Hindlimb muscle (tissue), 1 donor: ENCODE data around the gene DTX3L. TPM values are rescaled to one million over a fixed set of nuclear protein-coding genes. Genes with fewer than 3 reads are reported as not detected.
"Not testable (repeated sequence)": the region's sequence is repeated elsewhere in the genome, so short reads cannot be mapped to it uniquely, and the experiment has no call there.

Source experiments
- DNase-seq: peaks from one replicate; pipeline ENCODE4 v3.0.0-alpha.2; 2013
- polyA plus RNA-seq: library from polyadenylated mRNA; unstranded; fragments of 120-200 nt; gene quantifications from one replicate; pipeline ENCODE4 v1.2.1, GENCODE V29; 2013; ENCODE audit not compliant: insufficient read length

Gene DTX3L
- polyA plus RNA-seq, 1 donor = 8.6 TPM

DNA sequence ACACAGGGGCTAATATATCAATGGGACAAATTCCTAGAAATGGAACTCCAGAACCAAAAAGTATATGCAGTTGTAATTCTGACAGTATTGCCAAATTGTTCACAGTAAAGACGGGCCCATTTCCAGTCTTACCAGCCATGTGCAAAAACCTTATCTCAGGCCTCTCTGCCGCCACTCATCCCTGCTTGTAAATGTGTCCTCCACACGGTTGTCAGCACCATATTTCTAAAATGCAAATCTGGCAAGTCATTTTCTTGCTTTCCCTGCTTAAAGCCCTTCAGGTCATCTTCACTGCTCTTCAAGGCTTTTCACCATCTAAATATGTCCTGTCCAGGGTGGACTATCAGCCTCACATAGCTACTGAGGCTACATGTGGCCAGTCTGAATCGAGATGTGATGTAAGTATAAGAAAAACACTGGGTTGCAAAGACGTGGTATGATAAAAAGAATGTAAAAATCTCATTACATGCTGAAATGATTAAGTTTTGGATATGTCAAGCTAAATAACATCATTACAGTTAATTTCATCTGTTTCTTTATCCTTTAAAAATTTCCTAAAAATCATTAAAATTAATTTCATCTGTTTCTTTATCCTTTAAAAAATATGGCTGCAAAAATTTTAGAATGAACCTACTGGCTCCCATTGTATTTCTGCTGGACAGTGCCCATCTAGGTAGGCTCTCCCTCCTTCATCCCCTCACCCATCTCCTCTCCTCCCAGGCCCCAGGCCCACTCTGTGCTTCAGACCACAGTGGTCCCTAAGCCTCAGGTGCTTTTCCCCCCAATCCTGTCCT is 1.0 kb upstream of the DTX3L start:
- no peak for DNase-seq

DNA sequence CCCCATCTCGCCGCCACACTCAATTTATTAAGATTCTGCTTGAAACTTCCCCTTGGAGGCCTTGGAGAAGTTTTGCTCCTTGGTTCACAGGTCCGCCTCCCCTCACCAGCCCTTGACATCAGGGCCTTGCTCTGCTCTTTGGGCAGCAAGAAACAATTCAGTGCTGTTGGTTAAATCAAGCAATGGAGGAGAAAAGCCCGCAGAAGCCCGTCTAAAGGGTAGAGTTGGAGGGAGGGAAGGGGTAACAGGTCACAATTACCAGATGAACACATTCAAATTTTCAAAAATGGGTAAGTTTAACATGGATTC is 467 bp upstream of the DTX3L start:
- peak; percentile 25 for DNase-seq

GRCh38 chr3:122568131-122568530 is 4.0 kb downstream of the DTX3L start:
- not testable (repeated sequence) for DNase-seq

DNA sequence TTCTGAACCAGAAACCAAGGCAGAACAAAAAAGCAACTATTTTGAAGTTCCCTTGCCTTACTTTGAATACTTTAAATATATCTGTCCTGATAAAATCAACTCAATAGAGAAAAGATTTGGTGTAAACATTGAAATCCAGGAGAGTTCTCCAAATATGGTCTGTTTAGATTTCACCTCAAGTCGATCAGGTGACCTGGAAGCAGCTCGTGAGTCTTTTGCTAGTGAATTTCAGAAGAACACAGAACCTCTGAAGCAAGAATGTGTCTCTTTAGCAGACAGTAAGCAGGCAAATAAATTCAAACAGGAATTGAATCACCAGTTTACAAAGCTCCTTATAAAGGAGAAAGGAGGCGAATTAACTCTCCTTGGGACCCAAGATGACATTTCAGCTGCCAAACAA is 4.6 kb downstream of the DTX3L start:
- DNase-seq = no peak

DNA sequence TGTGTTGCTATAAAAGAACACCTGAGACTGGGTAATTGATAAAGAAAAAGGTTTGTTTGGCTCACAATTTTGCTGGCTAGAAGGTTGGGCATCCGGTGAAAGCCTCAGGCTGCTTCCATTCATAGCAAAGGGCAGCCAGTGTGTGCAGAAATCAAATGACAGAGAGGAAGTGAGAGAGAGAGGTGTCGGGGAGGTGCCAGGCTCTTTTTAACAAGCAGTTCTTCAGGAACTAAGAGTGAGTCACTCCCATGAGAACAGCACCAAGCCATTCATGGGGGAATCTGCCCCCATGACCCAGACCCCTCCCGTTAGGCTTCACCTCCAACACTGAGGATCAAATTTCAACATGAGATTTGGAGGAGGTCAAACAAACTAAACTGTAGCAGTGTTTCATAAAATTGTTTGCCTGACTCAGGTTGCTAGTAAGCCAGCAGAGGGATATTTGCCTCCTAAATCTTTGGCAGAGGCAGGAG is 8.8 kb downstream of the DTX3L start:
- DNase-seq = no peak

DNA sequence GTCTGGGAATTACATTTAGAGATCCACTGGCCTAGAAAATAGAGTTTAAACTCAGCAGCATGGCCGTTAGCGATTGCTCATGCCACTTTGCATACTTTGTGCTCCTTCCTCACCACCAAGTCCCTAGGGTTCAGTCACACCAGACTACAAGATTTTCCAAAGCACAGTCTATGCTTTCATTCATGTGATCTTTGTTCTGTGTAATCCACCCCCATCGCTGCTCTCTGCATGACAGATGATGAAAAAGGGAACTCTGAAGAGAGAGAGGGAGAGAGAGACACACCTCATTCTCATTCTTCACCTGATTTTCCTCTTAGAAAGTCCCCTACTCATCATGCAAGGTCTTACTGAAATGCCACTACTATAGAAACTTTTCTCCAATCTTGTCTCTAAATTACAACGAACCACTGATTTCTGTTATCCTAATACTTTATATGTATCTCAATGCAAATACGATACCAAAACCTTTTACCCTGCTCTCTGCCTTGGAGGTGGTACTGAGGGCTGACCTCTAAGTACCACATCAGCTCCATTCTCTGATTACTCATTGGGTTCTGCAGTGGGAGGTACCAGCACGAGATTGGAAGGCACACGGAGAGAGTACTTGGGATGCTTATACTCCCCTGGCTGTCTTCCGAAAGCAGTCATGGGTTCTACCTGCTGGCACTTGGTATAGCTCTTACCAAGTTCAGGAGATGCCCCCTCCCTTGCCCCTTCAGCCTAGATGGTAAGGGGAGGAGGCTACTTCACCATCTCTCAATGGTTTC is 12.2 kb downstream of the DTX3L start:
- DNase-seq = no peak

- DNase-seq = no peak
Measured at GRCh38 chr3:122577409-122578031, 13.4 kb downstream of the DTX3L start, which contains the start of gene PARP15. Gene PARP15, plus strand, starts transcription at chr3:122577650. Its CDS starts 18 bp downstream, at chr3:122577668.

- DNase-seq = no peak
Measured at GRCh38 chr3:122578069-122578740, 14.1 kb downstream of the DTX3L start.

- DNase-seq = no peak
Measured at GRCh38 chr3:122580470-122580869, 16.3 kb downstream of the DTX3L start.

DNA sequence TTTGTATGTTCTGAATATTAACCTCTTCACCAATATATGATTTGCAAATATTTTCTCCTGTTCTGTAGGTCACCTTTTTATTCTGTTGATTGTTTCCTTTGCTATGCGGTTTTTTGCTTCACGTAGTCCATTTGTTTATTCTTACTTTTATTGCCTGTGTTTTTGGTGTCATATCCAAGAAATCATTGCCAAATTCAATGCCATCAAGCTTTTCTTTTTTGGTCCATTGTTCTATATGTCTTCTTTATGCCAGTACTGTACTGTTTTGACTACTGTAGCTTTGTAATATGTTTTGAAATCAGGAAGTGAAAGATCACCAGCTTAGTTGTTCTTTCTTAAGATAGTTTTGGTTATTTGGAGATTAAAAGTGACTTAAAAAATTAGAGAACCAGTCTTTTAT is 17.5 kb downstream of the DTX3L start:
- no peak for DNase-seq

DNA sequence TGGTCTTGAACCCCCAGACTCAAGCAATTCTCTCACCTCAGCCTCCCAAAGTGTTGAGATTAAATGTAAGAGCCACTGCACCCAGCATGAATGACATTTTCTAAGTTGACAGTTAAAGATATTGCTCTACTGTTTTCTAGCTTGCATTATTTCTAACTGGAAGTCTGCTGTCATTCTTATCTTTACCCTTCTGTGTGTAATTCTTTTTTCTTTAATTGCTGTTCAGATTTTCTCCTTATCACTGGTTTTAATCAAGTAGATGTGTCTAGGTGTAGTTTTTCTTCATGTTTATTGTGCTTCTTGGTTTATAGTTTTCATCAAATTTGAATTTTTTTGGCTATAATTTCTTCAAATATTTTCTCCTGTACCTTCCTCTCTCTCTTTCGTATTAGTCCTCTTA is 18.3 kb downstream of the DTX3L start:
- DNase-seq = no peak

DNA sequence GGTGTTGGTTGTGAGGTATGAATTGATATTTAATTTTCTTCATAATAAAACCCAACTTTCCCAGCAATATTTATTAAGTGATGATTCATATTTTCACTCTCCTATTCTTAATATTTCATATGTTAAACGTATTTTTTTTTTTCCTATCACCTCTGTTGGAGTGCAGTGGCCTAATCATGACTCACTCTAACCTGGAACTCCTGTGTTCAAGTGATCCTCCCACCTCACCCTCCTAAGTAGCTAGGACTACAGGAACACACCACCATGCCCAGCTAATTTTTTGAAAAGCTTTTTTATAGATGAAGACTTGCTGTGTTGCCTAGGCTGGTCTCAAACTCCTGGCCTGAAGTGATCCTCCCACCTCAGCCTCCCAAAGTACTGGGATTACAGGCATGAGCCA is 22.0 kb downstream of the DTX3L start:
- DNase-seq = no peak

DNA sequence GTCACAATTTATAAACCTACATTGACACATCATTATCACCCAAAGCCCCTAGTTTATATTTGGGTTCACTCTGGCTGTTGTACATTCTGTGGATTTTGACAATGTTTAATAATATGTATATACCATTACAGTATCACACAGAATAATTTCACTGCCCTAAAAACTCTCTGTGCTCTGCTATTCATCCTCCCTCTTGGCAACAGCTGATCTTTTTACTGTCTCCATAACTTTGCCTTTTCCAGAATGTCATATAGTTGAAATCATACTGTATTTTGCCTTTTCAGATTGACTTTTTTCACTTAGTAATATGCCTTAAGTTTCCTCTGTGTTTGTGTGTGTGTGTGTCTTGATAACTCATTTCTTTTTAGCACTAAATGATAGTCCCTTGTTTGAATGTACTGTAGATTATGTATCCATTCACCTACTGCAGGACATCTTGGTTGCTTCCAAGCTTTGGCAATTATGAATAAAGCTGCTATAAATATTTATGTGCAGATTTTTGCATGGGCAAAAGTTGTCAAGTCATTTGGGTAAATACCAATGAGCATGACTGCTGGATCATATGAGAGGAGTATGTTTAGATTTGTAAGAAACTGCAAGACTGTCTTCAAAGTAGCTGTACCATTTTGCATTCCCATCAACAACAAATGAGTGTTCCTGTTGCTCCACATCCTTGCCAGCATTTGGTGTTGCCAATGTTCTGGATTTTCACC is 22.8 kb downstream of the DTX3L start:
- DNase-seq = no peak

GRCh38 chr3:122587572-122587971 is 23.4 kb downstream of the DTX3L start:
- no peak for DNase-seq

- no peak for DNase-seq
Measured at GRCh38 chr3:122589297-122589696, 25.2 kb downstream of the DTX3L start.

DNA sequence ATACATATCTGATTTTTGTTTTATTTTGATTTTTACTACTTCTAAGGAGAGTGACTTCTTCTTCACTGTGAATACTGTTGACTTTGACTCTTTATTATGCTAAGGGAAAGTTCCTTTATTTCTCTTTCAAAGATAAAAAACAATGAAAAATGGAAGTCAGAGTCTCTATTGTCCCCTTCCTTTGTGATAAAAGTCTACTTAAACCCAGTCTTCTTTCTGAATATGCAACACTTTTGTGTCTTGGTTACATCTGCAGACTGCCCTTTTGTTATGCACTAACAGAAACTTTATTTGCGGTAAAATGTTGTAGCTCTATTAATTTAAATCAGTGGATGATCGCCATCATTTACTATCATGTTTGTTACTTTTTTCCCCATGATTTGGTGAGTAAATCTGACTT is 26.5 kb downstream of the DTX3L start:
- no peak for DNase-seq

DNA sequence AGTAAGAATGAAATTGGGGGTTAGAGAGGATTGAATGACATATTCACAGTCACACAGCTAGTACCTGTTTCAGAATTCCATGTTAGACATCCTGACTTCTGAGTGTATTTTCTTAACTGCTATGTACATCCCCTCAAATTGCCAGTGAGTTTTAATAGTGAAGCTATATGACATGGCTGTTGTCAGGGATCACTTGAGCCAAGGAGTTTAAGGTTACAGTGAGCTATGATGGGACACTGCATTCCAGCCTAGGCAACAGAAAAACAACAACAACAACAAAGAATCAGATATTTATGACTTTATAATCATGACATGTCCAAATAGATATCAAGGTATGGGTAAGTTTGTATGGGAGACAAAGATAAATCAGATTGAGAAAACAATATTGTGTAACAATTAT is 29.9 kb downstream of the DTX3L start:
- no peak for DNase-seq

DNA sequence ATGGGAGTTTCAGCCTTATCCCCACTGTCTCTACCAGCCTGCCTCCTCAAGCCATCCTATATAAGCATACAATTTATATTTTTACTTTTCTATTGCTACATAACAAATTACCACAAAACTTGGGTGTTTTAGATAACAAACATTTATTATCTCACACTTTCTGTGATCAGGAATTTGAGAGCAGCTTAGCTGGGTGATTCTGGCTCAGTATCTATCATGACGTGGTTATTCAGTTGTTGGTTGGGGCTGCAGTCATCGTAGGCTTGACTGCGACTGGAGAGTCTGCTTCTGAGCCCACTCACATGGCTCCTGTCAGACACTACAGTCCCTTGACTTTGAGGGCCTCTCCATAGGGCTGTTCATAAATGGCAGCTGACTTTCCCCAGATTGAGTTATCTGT is 34.0 kb downstream of the DTX3L start:
- DNase-seq = no peak

- no peak for DNase-seq
Measured at GRCh38 chr3:122598556-122598955, 34.4 kb downstream of the DTX3L start.

GRCh38 chr3:122602011-122602710 is 38.0 kb downstream of the DTX3L start:
- DNase-seq = no peak

GRCh38 chr3:122603056-122603455 is 38.9 kb downstream of the DTX3L start:
- DNase-seq = no peak

DNA sequence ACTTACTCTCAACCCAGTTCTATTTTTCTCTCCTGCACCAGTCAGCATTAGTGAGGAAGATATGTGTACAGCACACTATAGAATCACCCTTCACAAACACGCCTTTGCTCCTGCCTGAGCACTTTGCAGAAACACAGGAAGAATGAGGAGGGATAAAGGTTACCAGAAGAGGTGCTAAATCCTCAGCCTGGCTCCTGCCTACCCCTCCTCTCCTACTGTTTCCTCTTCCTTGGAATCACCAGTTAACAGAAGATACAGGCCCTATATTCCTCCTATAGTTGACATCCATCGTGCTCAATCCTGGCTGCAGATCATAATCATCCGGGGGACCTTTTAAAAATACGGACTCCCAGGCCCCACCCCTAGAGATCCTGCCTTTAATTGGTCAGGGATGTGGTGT is 42.2 kb downstream of the DTX3L start:
- DNase-seq = no peak
